Measurements from ENCODE around the gene ZNF322. TPM values are rescaled to one million over a fixed set of nuclear protein-coding genes. Genes with fewer than 3 reads are reported as not detected.

The ZNF322 gene
- total RNA-seq, 1 donor from 2014 or later: 7.1 TPM

DNA sequence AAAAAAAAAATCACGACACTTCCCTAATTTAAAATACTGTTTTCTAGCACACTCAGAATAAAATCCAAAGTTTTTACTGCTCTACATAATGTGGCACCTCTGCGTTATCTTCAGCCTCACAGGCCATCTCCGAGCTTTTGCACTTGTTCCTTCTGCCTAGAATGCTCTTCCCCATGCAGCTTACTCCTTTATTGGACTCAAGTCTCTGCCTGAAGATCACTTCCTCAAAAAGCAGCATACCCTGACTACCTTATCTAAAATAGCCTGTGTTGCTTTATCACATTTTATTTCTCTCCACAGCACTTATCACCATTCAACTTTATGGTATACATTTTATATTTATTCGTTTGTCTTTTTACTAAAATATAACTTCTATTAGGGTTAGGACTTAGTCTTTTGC is 2.3 kb downstream of the ZNF322 start:
- TF ChIP-seq, protein P1, sequence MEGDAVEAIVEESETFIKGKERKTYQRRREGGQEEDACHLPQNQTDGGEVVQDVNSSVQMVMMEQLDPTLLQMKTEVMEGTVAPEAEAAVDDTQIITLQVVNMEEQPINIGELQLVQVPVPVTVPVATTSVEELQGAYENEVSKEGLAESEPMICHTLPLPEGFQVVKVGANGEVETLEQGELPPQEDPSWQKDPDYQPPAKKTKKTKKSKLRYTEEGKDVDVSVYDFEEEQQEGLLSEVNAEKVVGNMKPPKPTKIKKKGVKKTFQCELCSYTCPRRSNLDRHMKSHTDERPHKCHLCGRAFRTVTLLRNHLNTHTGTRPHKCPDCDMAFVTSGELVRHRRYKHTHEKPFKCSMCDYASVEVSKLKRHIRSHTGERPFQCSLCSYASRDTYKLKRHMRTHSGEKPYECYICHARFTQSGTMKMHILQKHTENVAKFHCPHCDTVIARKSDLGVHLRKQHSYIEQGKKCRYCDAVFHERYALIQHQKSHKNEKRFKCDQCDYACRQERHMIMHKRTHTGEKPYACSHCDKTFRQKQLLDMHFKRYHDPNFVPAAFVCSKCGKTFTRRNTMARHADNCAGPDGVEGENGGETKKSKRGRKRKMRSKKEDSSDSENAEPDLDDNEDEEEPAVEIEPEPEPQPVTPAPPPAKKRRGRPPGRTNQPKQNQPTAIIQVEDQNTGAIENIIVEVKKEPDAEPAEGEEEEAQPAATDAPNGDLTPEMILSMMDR (conservative IDR thresholded peaks at IDR 0.05; ENCODE audit: low read depth, low read length): no peak
- DNase-seq (ENCODE audit: low read depth): no peak
- no peak overlapping the region for H3K4me3 ChIP-seq (ENCODE audit: low read depth, low read length)

DNA sequence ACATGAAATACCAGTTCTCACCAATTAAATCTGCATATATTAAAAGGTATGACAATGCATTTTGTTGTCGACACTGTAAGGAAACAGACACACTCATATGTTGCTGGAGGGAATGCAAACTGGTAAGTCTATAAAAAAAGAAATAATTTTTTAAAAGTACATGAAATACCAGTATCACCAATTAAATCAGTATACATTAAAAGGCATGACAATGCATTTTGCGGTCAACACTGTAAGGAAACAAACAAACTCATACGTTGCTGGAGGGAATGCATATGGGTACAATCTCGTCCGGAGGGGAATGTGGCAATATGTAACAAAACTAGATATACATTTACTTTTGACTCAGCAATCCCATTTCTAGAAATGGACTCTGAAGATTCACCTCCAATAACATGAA is 6.5 kb downstream of the ZNF322 start:
- DNase-seq (ENCODE audit: low read depth): no peak
- H3K4me3 ChIP-seq (ENCODE audit: low read depth, low read length): no peak overlapping the region
- TF ChIP-seq, protein P1 (conservative IDR thresholded peaks at IDR 0.05; ENCODE audit: low read depth, low read length): no peak

DNA sequence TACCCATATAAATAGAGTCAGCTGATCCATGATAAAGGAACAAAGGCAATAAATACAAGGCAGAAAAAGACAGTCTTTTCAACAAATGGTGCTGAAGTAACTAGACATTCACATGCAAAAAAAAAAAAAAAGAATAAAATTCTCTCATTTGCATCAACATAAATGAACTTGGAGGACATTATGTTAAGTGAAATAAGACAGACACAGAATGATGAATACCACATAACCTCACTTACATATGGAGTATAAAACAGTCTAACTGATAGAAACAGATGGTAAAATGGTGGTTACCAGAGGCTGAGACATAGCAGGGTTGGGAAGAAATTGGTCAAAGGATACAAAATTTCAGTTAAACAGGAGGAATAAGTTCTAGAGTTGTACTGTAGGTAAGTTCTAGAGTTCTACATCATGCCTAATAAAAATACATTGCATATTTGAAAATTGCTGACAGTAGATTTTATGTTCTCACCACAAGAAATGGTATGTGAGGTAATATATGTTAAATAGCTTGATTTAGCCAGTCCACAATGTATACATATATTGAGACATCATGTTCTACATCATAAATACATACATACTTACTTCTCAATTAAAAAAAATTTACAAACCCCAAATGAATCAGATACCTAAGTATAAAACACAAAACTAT is 8.3 kb downstream of the ZNF322 start:
- no peak overlapping the region for H3K4me3 ChIP-seq (ENCODE audit: low read depth, low read length)
- TF ChIP-seq, protein P1 (conservative IDR thresholded peaks at IDR 0.05; ENCODE audit: low read depth, low read length): no peak
- DNase-seq (ENCODE audit: low read depth): no peak

DNA sequence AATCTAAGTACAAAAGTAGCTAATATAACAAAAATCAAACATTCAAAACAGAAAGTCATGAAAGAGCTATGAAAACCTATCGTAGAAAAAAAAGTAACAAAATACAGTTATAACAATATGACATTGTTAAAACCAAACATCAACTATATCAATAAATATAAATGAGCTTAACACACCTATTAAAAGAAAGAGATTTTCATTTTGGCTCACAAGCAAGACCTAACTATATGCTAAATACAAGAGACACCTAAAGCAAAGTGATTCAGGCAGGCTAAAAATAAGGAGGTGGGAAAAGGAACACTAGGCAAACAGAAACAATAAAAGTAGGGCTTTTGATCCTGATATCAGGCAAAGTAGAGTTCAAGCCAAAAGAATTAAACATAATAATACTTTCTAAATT is 13.5 kb downstream of the ZNF322 start:
- DNase-seq (ENCODE audit: low read depth): no peak
- TF ChIP-seq, protein P1 (conservative IDR thresholded peaks at IDR 0.05; ENCODE audit: low read depth, low read length): no peak

DNA sequence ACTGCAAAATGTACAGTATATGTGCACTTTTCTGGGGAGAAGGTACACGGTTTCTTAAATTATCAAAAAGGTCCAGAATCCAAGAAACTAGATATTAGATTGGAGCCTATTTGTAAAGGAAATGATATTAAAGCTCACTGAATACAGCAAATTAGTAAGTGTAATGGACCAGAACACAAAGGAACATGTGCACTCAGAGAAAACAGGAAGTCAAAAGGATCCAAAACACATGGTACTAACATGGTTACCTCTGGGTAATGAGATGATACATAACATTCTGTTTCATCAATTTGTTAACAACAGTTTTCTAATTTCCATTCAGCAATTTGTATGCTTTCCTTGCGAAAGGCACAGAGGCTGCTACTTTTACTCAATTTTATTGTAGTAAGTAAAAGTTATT is 18.7 kb downstream of the ZNF322 start:
- TF ChIP-seq, protein P1 (conservative IDR thresholded peaks at IDR 0.05; ENCODE audit: low read depth, low read length): no peak
- DNase-seq (ENCODE audit: low read depth): no peak
- no peak overlapping the region for H3K4me3 ChIP-seq (ENCODE audit: low read depth, low read length)

More for the DNA sequence above, 13.5 kb downstream of the ZNF322 start:
- H3K4me3 ChIP-seq (ENCODE audit: low read depth, low read length): no peak overlapping the region

DNA sequence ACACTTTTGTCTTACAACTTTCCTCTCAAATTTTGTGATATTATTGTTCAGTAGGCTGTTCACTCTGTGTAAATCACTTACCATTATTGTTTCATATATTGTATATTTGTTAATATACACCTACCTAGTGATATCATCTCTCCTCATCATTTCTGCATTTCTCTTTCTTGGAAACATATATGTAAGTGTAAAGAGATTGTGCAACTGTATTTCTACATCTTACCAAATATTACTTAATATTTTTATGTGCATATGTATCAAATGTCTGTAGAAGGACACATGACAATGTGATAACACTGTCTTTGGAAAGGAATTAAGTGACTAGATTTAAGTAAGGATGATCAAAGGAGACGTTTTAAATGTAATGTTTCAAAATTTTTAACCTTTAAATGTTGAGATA is 30.2 kb downstream of the ZNF322 start:
- no peak overlapping the region for H3K4me3 ChIP-seq (ENCODE audit: low read depth, low read length)
- DNase-seq (ENCODE audit: low read depth): no peak
- TF ChIP-seq, protein P1 (conservative IDR thresholded peaks at IDR 0.05; ENCODE audit: low read depth, low read length): no peak

DNA sequence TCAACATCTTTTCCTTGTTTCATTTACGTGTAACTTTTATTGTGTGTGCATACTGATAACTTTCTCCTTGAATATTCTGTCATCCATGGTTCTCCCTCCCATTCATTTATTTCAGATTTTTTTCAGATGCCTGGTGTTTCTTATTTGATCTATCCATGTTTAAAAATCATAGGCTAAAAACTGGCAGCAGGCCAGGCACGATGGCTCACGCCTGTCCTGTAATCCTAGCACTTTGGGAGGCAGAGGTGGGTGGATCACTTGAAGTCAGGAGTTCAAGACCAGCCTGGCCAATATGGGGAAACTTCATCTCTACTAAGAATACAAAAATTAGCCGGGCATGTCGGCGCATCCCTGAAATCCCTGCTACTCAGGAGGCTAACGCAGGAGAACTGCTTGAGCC is 31.7 kb downstream of the ZNF322 start:
- no peak for DNase-seq (ENCODE audit: low read depth)
- TF ChIP-seq, protein P1 (conservative IDR thresholded peaks at IDR 0.05; ENCODE audit: low read depth, low read length): no peak
- no peak overlapping the region for H3K4me3 ChIP-seq (ENCODE audit: low read depth, low read length)
